Caco-2 (cell line): Measurements from ENCODE around the gene AADAC. TPM values are rescaled to one million over a fixed set of nuclear protein-coding genes. Genes with fewer than 3 reads are reported as not detected.
"Not testable (repeated sequence)": the region's sequence is repeated elsewhere in the genome, so short reads cannot be mapped to it uniquely, and the experiment has no call there.

Source experiments
- BruUV-seq: library from RNA; stranded (reverse); fragments of 400-500 nt; replicated peaks from 2 replicates; lab custom pipeline; 2021; lab: Mats Ljungman, UMichigan
- CTCF ChIA-PET: fragments of 300-600 bp; sonication (Branson Sonifier 250); formaldehyde crosslinking; loops from one replicate; lab custom pipeline; 2022; ENCODE audit warnings: antibody characterized with exemption; lab: Charles Lee
- POLR2A ChIA-PET: fragments of 300-600 bp; sonication (Branson Sonifier 250); formaldehyde crosslinking; loops from one replicate; lab custom pipeline; 2022; ENCODE audit warnings: antibody characterized with exemption; lab: Charles Lee
- DNase-seq, 2 experiments: peaks; one replicate each; pipeline versions ENCODE4 v3.0.0 to v3.0.0-alpha.2; 2020 to 2022
- H3K27me3 ChIP-seq: replicated peaks from 2 replicates; pipeline ENCODE4 v1.6.0; 2011; ENCODE audit warnings: low read length; ENCODE audit not compliant: control insufficient read depth, insufficient read depth
- H3K36me3 ChIP-seq: 2 replicates; pipeline ENCODE4 v1.5.1; 2011; ENCODE audit warnings: low read length; ENCODE audit not compliant: control insufficient read depth, insufficient read depth
- H3K4me1 ChIP-seq: fragments of 250-450 bp; sonication (Bioruptor Pico); 2 replicates; pipeline ENCODE4 v1.5.1; 2020; ENCODE audit warnings: mild to moderate bottlenecking
- H3K4me3 ChIP-seq: 2 replicates; pipeline ENCODE4 v1.5.1; 2011; ENCODE audit warnings: low read depth, mild to moderate bottlenecking, control low read depth, low read length
- H3K9me3 ChIP-seq: fragments of 250-450 bp; sonication (Bioruptor Pico); 2 replicates; pipeline ENCODE4 v1.5.1; 2020; ENCODE audit warnings: mild to moderate bottlenecking, moderate library complexity
- H3K27ac Mint-ChIP-seq: one replicate; pipeline ENCODE4 v1.8.0; 2022; ENCODE audit warnings: mixed read lengths; ENCODE audit not compliant: unreplicated experiment
- H3K27me3 Mint-ChIP-seq: one replicate; pipeline ENCODE4 v1.8.0; 2022; ENCODE audit warnings: mixed read lengths; ENCODE audit not compliant: insufficient read depth, unreplicated experiment
- H3K36me3 Mint-ChIP-seq: one replicate; pipeline ENCODE4 v1.8.0; 2022; ENCODE audit warnings: mild to moderate bottlenecking, mixed read lengths; ENCODE audit not compliant: insufficient read depth, unreplicated experiment
- H3K4me1 Mint-ChIP-seq: one replicate; pipeline ENCODE4 v1.8.0; 2022; ENCODE audit warnings: low read depth, mixed read lengths; ENCODE audit not compliant: unreplicated experiment
- H3K4me3 Mint-ChIP-seq: one replicate; pipeline ENCODE4 v1.8.0; 2022; ENCODE audit warnings: mild to moderate bottlenecking, moderate library complexity, mixed read lengths; ENCODE audit not compliant: unreplicated experiment
- H3K9me3 Mint-ChIP-seq: one replicate; pipeline ENCODE4 v1.8.0; 2022; ENCODE audit warnings: mixed read lengths; ENCODE audit not compliant: unreplicated experiment
- intact Hi-C: fragments of 100-400 bp; cut with micrococcal nuclease; formaldehyde crosslinking; loops from one replicate; pipeline ENCODE4 v1.10.0; 2022; ENCODE audit not compliant: unreplicated experiment
- total RNA-seq: library from RNA; stranded (reverse); gene quantifications from 2 replicates; pipeline ENCODE4 v1.2.3, GENCODE V29; 2022
- TF ChIP-seq, protein P1 (sequence below), 2 experiments: fragments of 200-600 bp in 1 of 2; IDR thresholded peaks; 1 replicate in 1 of 2; 2 replicates in 1 of 2; pipeline versions ENCODE4 v1.5.1 to v1.8.0; 2011 to 2022; ENCODE audit warnings: antibody characterized with exemption in 1 of 2, control low read depth in 1 of 2, inconsistent platforms in 1 of 2, low read depth in 1 of 2, low read length in 1 of 2, mild to moderate bottlenecking in 1 of 2, moderate library complexity in 1 of 2; ENCODE audit not compliant: insufficient read depth in 1 of 2, severe bottlenecking in 1 of 2, unreplicated experiment in 1 of 2

The AADAC gene
- total RNA-seq, 1 experiment from 2014 or later, result 0.57 TPM

DNA sequence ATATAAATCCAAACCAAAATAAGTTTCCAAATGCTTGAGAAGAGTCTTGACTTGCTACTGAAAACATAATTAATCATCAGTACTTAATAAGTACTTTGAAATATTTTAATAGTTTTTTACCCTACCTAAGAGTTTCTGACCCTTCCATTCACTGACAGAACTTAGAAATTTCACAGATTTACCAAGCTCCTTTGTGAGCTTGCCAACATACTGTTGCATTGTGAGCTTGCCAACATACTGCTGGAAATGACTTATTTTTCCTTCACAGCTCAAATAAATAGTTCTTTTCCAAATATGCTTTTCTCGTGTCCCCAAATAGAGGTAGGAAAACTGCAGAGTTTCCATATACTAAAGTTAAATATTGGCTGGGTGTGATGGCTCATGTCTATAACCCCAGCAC is 9.6 kb upstream of the AADAC start:
- POLR2A ChIA-PET, result no interaction called here
- Histone ChIP-seq H3K27me3 (no peaks in the 10 kb centered on the region), H3K36me3 (no peaks in the 10 kb centered on the region), H3K4me3 (no peak overlapping the region), H3K4me1 (no peaks in the 10 kb centered on the region), H3K9me3 (no peaks in the 10 kb centered on the region)
- Mint-ChIP-seq H3K4me1 (no peaks in the 10 kb centered on the region), H3K4me3 (no peak overlapping the region), H3K27ac (no peak overlapping the region), H3K9me3 (peaks cover 25% of the 10 kb centered on the region), H3K27me3 (no peaks in the 10 kb centered on the region), H3K36me3 (no peaks in the 10 kb centered on the region)
- TF ChIP-seq, protein P1, sequence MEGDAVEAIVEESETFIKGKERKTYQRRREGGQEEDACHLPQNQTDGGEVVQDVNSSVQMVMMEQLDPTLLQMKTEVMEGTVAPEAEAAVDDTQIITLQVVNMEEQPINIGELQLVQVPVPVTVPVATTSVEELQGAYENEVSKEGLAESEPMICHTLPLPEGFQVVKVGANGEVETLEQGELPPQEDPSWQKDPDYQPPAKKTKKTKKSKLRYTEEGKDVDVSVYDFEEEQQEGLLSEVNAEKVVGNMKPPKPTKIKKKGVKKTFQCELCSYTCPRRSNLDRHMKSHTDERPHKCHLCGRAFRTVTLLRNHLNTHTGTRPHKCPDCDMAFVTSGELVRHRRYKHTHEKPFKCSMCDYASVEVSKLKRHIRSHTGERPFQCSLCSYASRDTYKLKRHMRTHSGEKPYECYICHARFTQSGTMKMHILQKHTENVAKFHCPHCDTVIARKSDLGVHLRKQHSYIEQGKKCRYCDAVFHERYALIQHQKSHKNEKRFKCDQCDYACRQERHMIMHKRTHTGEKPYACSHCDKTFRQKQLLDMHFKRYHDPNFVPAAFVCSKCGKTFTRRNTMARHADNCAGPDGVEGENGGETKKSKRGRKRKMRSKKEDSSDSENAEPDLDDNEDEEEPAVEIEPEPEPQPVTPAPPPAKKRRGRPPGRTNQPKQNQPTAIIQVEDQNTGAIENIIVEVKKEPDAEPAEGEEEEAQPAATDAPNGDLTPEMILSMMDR (IDR thresholded peaks at IDR 0.05; ENCODE audit: insufficient read depth in 1 of 2, low read depth in 1 of 2, low read length in 1 of 2, severe bottlenecking in 1 of 2, unreplicated experiment in 1 of 2), result no peak
- intact Hi-C loops, result no loop called here
- CTCF ChIA-PET, result no interaction called here
- BruUV-seq, result no TSS peak
- DNase-seq, result no peak

DNA sequence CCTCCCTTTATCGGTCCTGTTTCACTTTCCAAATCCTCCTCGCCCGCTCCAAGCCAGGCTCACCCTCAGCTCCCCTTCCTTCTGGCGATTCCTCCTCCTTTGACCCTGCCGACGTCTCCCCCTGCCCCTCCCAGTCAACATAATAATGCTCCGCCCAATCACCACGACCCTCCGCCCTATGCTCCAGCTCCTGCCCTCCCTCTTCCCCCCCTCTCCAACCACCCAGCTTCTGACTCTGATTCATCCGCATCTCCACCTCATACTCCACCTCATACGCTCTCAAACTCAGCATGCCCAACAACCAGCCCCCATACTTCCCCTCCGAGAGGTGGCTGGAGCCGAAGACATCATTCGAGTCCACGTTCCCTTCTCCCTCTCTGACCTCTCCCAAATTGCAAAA is 7.1 kb upstream of the AADAC start:
- H3K4me3 Mint-ChIP-seq, result no peak overlapping the region

DNA sequence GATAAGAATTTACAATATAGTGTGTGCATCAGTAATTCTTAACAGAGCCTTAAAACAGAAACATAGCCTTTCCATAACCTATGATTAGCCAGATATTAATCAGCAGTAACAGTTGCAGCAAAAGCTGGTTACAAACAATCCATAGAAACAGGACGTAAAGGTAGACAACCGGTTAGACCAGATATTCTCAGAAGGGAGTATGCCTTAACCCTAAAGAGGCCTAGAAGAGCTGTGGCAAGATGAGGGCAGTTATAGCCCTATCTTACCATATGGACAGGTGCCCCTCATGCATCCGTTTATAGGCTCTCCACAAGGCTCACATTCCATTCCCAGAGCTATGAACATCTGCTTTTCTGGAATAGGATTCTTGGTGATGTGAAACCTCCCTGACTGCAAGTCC is 5.0 kb upstream of the AADAC start:
- H3K4me1 ChIP-seq, H3K4me3 ChIP-seq, H3K27ac Mint-ChIP-seq, H3K4me1 Mint-ChIP-seq, H3K27me3 ChIP-seq, H3K27me3 Mint-ChIP-seq, POLR2A ChIA-PET, DNase-seq, H3K9me3 ChIP-seq, CTCF ChIA-PET, H3K36me3 Mint-ChIP-seq, BruUV-seq, H3K36me3 ChIP-seq, intact Hi-C loops, H3K4me3 Mint-ChIP-seq: not testable (repeated sequence)
- H3K9me3 Mint-ChIP-seq, result peaks cover 25% of the 10 kb centered on the region

More for the DNA sequence above, 7.1 kb upstream of the AADAC start:
- ChIA-PET CTCF (no interaction called here), POLR2A (no interaction called here)
- no TSS peak for BruUV-seq
- H3K9me3 ChIP-seq, result no peaks in the 10 kb centered on the region
- DNase-seq, result no peak
- no peaks in the 10 kb centered on the region for H3K27me3 Mint-ChIP-seq
- intact Hi-C loops, result no loop called here
- H3K36me3 ChIP-seq, result no peaks in the 10 kb centered on the region
- TF ChIP-seq, protein P1 (IDR thresholded peaks at IDR 0.05; ENCODE audit: insufficient read depth in 1 of 2, low read depth in 1 of 2, low read length in 1 of 2, severe bottlenecking in 1 of 2, unreplicated experiment in 1 of 2), result no peak
- H3K4me3 ChIP-seq, result no peak overlapping the region
- no peaks in the 10 kb centered on the region for H3K27me3 ChIP-seq
- no peak overlapping the region for H3K27ac Mint-ChIP-seq
- H3K36me3 Mint-ChIP-seq, result no peaks in the 10 kb centered on the region
- H3K9me3 Mint-ChIP-seq, result peaks cover 25% of the 10 kb centered on the region
- no peaks in the 10 kb centered on the region for H3K4me1 Mint-ChIP-seq
- no peaks in the 10 kb centered on the region for H3K4me1 ChIP-seq

DNA sequence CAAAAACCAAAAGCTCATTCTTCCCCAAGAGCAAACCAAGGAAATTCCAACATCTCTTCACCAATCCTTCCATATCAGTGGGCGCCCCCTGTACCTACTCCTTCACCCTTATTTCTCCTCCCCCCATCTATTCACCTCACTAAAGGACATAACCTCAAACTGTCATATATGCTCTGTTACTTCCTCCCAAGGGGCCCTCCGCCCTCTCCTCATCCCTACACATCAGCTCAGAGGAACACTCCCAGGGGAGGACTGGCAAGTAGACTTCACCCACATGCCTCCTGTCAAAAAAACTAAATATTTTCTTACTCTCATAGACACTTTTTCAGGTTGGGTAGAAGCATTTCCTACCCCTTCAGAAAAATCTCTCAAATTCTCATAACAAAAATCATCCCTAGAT is 2.4 kb upstream of the AADAC start:
- ChIA-PET CTCF (no interaction called here), POLR2A (no interaction called here)
- peaks cover 11% of the 10 kb centered on the region for H3K4me1 Mint-ChIP-seq
- TF ChIP-seq, protein P1 (IDR thresholded peaks at IDR 0.05; ENCODE audit: insufficient read depth in 1 of 2, low read depth in 1 of 2, low read length in 1 of 2, severe bottlenecking in 1 of 2, unreplicated experiment in 1 of 2), result no peak
- intact Hi-C loops, result no loop called here
- Histone ChIP-seq H3K36me3 (no peaks in the 10 kb centered on the region), H3K4me1 (peaks cover 25% of the 10 kb centered on the region), H3K9me3 (no peaks in the 10 kb centered on the region), H3K27me3 (no peaks in the 10 kb centered on the region), H3K4me3 (no peak overlapping the region)
- no peak for DNase-seq
- peaks cover 20% of the 10 kb centered on the region for H3K9me3 Mint-ChIP-seq
- no peaks in the 10 kb centered on the region for H3K36me3 Mint-ChIP-seq
- no TSS peak for BruUV-seq
- H3K27me3 Mint-ChIP-seq, result no peaks in the 10 kb centered on the region
- no peak overlapping the region for H3K4me3 Mint-ChIP-seq
- no peak overlapping the region for H3K27ac Mint-ChIP-seq
